Smooth muscle cell (in vitro differentiated cells): ENCODE data around the gene MMP8. TPM values are rescaled to one million over a fixed set of nuclear protein-coding genes. Genes with fewer than 3 reads are reported as not detected.

ENCODE experiments used
- DNase-seq: peaks from one replicate; lab custom pipeline; 2025; ENCODE audit not compliant: unreplicated experiment; lab: John Stamatoyannopoulos, UW
- H2AFZ ChIP-seq: fragments of 200-600 bp; sonication (generic); 2 replicates; pipeline ENCODE4 v1.6.0; 2016; ENCODE audit warnings: antibody characterized with exemption, low read depth, mild to moderate bottlenecking
- H3F3A ChIP-seq: fragments of 200-600 bp; sonication (generic); 2 replicates; pipeline ENCODE4 v1.6.0; 2017; ENCODE audit warnings: antibody characterized with exemption, low read depth
- H3K27ac ChIP-seq: fragments of 200-600 bp; sonication (generic); 2 replicates; pipeline ENCODE4 v1.5.1; 2016; ENCODE audit warnings: low read depth, mild to moderate bottlenecking
- H3K27me3 ChIP-seq: fragments of 200-600 bp; sonication (generic); 2 replicates; pipeline ENCODE4 v1.6.1; 2016; ENCODE audit warnings: low read depth, mild to moderate bottlenecking
- H3K36me3 ChIP-seq: fragments of 200-600 bp; sonication (generic); 2 replicates; pipeline ENCODE4 v1.5.1; 2016; ENCODE audit warnings: low read depth
- H3K4me1 ChIP-seq: fragments of 200-600 bp; sonication (generic); 2 replicates; pipeline ENCODE4 v1.5.1; 2016; ENCODE audit warnings: low read depth
- H3K4me2 ChIP-seq: fragments of 200-600 bp; sonication (generic); 2 replicates; pipeline ENCODE4 v1.6.0; 2016; ENCODE audit warnings: mild to moderate bottlenecking
- H3K4me3 ChIP-seq: fragments of 200-600 bp; sonication (generic); 2 replicates; pipeline ENCODE4 v1.5.1; 2016; ENCODE audit warnings: mild to moderate bottlenecking
- H3K79me2 ChIP-seq: fragments of 200-600 bp; sonication (generic); 2 replicates; pipeline ENCODE4 v1.6.0; 2016; ENCODE audit warnings: low read depth, mild to moderate bottlenecking
- H3K9ac ChIP-seq: fragments of 200-600 bp; sonication (generic); 2 replicates; pipeline ENCODE4 v1.6.0; 2016; ENCODE audit warnings: low read depth
- H3K9me3 ChIP-seq: fragments of 200-600 bp; sonication (generic); replicated peaks from 2 replicates; pipeline ENCODE4 v1.5.1; 2016; ENCODE audit warnings: low read depth
- H4K20me1 ChIP-seq: fragments of 200-600 bp; sonication (generic); 2 replicates; pipeline ENCODE4 v1.6.0; 2016; ENCODE audit warnings: low read depth
- CTCF ChIP-seq: fragments of 200-600 bp; sonication (generic); IDR thresholded peaks from 2 replicates; pipeline ENCODE4 v1.5.1; 2017; ENCODE audit warnings: borderline replicate concordance, mild to moderate bottlenecking, antibody characterized with exemption; ENCODE audit not compliant: insufficient read depth, poor library complexity, severe bottlenecking
- WGBS: methylation state at CpG from one replicate; pipeline ENCODE4 v1.1.7; 2016; ENCODE audit warnings: low lambda C conversion rate; 5-methylcytosine and 5-hydroxymethylcytosine counted together
- polyA plus RNA-seq: library from polyadenylated mRNA; unstranded; fragments of >200 nt; fragmentation: Nextera tagmentation; extraction: Ambion mirVana; gene quantifications from 2 replicates; pipeline ENCODE4 v1.2.1, GENCODE V29; 2016
- total RNA-seq: library from RNA; depleted of rRNA; stranded (reverse); fragments of >200 nt; gene quantifications from 2 replicates; pipeline ENCODE4 v1.2.3, GENCODE V29; 2014

Gene MMP8
- total and polyA plus RNA-seq, 2 experiments from 2014 or later = 0.81 TPM; not detected in 1

GRCh38 chr11:102678022-102678421, 46.7 kb downstream of the MMP8 start:
- Histone ChIP-seq H3F3A (no peaks in the 10 kb centered on the region), H3K27me3 (no peaks in the 10 kb centered on the region), H4K20me1 (no peaks in the 10 kb centered on the region), H3K9me3 (no peaks in the 10 kb centered on the region), H3K4me3 (no peak overlapping the region), H3K27ac (no peak overlapping the region), H3K4me1 (no peaks in the 10 kb centered on the region), H3K4me2 (no peak overlapping the region), H3K79me2 (no peaks in the 10 kb centered on the region), H3K36me3 (no peaks in the 10 kb centered on the region), H2AFZ (no peak overlapping the region), H3K9ac (no peak overlapping the region)
- no peak for TF ChIP-seq CTCF
- WGBS = 93% methylated on average over 2 of the region's 2 CpGs
- DNase-seq = no peak

DNA sequence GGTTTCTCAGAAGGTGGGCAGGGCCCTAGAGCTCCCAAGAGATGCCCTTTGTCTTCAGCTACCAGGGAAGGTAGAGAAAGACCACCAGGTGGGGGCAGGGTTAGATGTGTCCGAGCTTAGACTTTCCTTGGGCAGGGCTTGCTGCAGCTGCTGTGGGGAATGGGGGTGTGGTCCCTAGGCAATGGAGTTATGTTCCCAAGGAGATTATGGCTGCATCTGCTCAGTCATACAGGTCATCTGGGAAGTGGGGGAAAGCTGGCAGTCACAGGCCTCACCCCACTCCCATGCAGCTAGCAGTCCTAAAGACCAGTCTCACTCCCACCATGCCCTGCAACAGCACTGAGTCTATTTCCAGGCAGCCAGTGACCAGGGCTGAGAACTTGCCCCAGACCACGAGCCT, 48.7 kb downstream of the MMP8 start:
- Histone ChIP-seq H3K27me3 (no peaks in the 10 kb centered on the region), H3K4me3 (no peak overlapping the region), H3K27ac (peak overlapping the region; percentile 56), H3K9ac (no peak overlapping the region), H3K4me2 (no peak overlapping the region), H3K4me1 (no peaks in the 10 kb centered on the region), H3K36me3 (no peaks in the 10 kb centered on the region), H4K20me1 (no peaks in the 10 kb centered on the region), H3K9me3 (no peaks in the 10 kb centered on the region), H3K79me2 (no peaks in the 10 kb centered on the region), H3F3A (no peaks in the 10 kb centered on the region), H2AFZ (no peak overlapping the region)
- TF ChIP-seq CTCF = no peak
- 70% methylated on average over 2 of the region's 2 CpGs for WGBS
- no peak for DNase-seq

DNA sequence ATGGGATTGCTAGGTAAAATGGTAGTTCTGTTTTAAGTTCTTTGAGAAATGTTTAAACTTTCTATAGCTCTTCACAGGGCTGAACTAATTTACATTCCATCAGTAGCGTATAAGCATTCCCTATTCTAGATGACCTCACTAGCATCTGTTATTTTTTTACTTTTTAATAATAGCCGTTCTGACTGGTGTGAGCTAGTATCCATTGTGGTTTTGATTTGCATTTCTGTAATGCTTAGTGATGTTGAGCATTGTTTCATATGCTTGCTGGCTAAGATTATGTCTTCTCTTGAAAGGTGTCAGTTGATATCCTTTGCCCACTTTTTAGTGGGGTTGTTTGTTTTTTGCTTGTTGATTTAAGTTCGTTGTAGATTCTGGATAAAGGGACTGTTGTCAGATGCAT, 55.1 kb downstream of the MMP8 start:
- Histone ChIP-seq H3K27me3 (no peaks in the 10 kb centered on the region), H3K4me3 (no peak overlapping the region)
- TF ChIP-seq CTCF = no peak

DNA sequence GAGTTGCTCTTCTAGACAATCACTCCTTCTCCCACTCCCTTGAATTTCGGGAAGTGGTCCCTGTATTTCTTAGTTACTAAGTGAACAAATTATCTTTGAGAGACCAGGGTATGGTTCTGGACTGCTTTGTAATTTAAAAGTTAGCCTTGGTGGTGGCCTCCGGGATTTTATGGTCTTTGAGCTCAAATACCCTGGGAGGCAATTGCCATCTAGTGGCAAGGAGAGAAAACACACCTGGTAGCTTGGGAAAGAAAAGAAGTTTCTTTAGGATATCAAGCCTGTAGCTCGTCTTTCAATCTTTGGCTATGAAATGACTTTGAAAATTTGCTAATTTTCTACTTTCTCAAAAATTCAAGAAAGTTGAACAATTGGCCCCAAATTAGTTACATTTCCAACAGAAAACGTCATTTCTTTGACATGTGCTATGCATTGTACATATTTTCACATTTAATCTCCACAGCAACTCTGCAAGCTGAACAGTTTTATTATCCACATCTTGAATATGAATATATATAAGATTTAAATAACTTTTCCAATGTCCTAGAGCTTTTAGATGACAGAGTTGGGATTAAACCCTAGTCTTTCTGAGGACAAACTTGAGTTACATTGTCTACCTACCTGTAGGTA, 58.3 kb downstream of the MMP8 start:
- no peaks in the 10 kb centered on the region for H4K20me1 ChIP-seq
- H3K4me1 ChIP-seq = no peaks in the 10 kb centered on the region
- H3F3A ChIP-seq = no peaks in the 10 kb centered on the region
- H3K4me2 ChIP-seq = no peak overlapping the region
- no peaks in the 10 kb centered on the region for H3K36me3 ChIP-seq
- H3K27ac ChIP-seq = no peak overlapping the region
- H3K4me3 ChIP-seq = no peak overlapping the region
- no peak for DNase-seq
- WGBS = 10% methylated on average over 4 of the region's 4 CpGs
- H2AFZ ChIP-seq = peak overlapping the region; percentile 78
- H3K79me2 ChIP-seq = no peaks in the 10 kb centered on the region
- H3K9ac ChIP-seq = no peak overlapping the region
- peak; percentile 87 for TF ChIP-seq CTCF
- H3K9me3 ChIP-seq = no peaks in the 10 kb centered on the region
- H3K27me3 ChIP-seq = no peaks in the 10 kb centered on the region

More for the DNA sequence above, 55.1 kb downstream of the MMP8 start:
- 67% methylated on average over 3 of the region's 3 CpGs for WGBS
- Histone ChIP-seq H3K9ac (no peak overlapping the region), H3F3A (no peaks in the 10 kb centered on the region), H3K9me3 (no peaks in the 10 kb centered on the region), H3K27ac (no peak overlapping the region), H3K4me1 (no peaks in the 10 kb centered on the region), H3K36me3 (no peaks in the 10 kb centered on the region), H2AFZ (no peak overlapping the region), H3K79me2 (no peaks in the 10 kb centered on the region), H3K4me2 (no peak overlapping the region), H4K20me1 (no peaks in the 10 kb centered on the region)
- no peak for DNase-seq
